Stimulated activated CD8-positive, alpha-beta memory T cell treated with anti-CD3 and anti-CD28 coated beads, Interleukin-2, amount 100 ng/mL, for 1 hour (primary cell): ENCODE results near the gene SLC25A45.
"Not testable (repeated sequence)": the region's sequence is repeated elsewhere in the genome, so short reads cannot be mapped to it uniquely, and the experiment has no call there.

ENCODE experiments used
- DNase-seq, 2 donors: peaks; one replicate each; pipeline ENCODE4 v3.0.0-alpha.2; 2020; ENCODE audit warnings: low read depth in 2 of 2

SLC25A45 gene

DNA sequence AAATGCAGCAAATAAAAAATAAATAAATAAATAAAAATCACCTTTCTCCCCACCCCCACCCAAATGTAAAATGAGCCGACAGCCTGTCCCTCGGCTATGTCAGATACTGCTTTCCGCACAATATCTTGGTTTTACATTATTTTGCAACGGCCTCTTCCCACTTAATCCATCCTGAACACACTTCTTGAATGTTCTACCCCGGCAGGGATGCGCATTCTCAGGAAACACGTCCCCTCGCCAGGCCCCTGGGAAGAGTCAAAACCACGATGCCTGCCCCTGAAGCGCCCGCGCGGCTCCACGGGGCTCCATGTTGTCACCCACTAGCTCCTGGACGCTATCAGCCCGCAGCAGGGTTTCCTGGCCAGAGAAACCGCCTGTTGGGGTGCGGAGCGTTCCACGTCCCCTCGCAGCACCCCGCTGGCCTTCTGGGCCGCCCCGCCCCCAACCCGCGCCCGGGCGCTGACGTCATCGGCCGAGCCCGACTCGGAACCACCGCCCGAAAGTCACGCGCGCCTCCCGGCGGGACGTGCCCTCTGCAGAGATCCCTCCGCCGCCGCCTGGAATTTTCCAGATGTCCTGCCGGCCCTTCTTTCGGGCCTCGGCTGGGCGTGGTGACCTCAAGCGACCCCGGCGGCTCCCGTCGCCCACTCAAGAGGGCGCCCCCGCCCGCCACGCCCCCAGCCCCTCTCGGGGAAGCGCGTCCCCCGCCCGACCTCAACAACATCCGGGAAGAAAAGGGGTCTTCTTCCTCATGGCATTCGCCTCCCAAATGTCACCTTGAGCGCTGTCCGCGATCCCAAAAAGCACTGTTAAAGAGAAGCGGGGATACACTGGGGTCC is 39.6 kb upstream of the SLC25A45 start:
- DNase-seq = peak; percentile 91 to 93

GRCh38 chr11:65420979-65421793 is 38.7 kb upstream of the SLC25A45 start:
- DNase-seq = peak; percentile 79 to 80

DNA sequence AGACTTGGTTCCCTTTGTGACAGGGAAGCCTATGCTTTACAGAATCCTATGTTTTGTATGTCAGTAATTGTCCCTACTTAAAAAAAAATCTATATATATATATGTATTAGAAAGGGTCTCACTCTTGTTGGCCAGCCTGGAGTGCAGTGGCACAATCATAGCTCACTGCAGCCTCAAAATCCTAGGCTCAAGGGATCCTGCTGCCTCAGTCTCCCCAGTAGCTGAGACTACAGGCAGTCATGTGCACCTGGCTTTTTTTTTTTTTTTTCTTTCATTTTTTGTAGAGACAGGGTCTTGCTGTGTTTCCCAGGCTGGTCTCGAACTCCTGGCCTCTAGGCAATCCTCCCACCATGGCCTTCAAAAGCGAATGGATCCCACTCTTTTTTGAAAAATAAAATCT is 38.1 kb upstream of the SLC25A45 start:
- no peak for DNase-seq

DNA sequence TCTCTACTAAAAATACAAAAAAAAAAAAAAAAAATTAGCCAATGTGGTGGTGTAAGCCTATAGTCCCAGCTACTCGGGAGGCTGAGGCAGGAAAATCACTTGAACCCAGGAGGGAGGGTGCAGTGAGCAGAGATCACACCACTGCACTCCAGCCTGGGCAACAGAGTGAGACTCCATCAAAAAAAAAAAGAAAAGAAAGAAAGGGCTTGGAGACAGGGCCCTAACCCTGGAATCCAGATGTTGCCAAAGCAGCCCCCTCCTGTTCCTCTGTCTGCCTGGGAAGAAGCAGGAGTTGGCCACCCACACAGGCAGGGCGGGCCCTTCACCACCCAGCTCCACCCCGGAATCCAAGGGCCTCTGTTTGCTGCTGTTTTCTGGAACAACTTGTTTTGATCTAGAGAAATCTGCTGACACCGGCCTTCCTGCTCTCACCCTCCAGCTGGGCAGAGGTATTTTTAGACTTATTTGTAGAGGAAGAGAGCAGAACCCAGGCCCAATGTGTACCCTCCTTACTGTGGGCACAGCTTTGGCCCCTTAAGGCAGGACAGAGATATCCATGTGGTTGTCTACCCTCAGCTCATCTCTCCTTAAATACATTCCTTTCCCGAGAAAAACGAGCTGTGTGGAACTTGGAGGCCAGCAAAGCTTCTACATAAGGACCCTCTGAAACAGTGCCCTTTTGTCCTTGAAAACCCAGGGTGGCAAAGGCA is 37.5 kb upstream of the SLC25A45 start:
- no peak for DNase-seq

DNA sequence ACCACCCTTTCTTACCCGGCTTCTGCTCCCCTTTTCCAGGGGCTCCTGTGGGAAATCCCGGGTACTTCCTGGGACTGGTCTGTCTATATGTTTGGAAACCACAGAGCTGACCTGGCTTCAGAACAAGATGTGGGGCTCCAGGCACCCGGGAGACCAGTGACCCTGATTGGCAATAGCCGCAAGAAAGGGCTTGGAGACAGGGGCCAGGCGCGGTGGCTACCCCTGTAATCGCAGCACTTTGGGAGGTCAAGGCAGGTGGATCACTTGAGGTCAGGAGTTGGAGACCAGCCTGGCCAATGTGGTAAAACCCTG is 37.0 kb upstream of the SLC25A45 start:
- no peak for DNase-seq

- DNase-seq = peak; percentile 64 to 68
Observed at GRCh38 chr11:65418681-65419459, 36.4 kb upstream of the SLC25A45 start.

GRCh38 chr11:65418431-65418680 is 35.9 kb upstream of the SLC25A45 start:
- DNase-seq = no peak

DNA sequence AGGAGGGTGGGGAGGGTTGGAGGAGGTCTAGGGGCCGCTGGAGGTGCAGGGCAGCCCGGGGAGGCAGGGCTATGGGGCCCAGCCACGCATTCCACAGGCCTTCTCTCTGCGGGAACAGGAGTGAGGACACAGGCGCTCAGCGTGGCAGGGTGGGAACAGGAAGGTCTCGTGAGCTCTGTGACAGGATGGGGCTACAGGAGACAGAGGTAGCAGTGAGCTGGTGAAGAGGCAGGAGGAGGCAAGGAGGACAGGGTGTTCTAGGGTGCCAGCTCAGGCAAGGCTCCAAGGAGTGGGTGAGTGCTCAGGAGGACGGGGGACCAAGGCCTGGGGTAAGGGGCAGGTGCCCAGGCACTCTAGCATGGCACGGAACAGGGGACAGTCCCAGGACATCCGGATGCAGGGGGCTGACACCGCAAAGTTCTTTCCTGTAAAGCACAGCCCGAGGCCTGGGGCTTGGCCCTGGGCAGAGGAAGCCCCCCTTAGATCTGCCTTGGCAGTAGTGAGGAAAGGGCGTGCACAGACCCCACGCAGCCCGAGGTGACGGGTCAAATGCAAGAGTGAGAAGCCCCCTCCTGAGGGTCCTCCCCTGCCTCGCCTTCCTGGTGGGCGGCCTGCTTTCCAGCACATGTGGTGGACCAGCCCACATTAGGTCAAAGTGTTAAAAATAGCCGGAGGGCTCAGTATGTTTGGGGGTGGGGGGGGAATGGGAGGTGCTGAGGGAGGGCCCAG is 35.4 kb upstream of the SLC25A45 start:
- DNase-seq = no peak

GRCh38 chr11:65416841-65417701 is 34.6 kb upstream of the SLC25A45 start:
- no peak for DNase-seq

GRCh38 chr11:65416341-65416824 is 33.9 kb upstream of the SLC25A45 start:
- DNase-seq = peak; percentile 86 to 88

- no peak for DNase-seq
Observed at GRCh38 chr11:65415499-65416340, 33.3 kb upstream of the SLC25A45 start.

GRCh38 chr11:65414776-65415498 is 32.5 kb upstream of the SLC25A45 start:
- no peak for DNase-seq

DNA sequence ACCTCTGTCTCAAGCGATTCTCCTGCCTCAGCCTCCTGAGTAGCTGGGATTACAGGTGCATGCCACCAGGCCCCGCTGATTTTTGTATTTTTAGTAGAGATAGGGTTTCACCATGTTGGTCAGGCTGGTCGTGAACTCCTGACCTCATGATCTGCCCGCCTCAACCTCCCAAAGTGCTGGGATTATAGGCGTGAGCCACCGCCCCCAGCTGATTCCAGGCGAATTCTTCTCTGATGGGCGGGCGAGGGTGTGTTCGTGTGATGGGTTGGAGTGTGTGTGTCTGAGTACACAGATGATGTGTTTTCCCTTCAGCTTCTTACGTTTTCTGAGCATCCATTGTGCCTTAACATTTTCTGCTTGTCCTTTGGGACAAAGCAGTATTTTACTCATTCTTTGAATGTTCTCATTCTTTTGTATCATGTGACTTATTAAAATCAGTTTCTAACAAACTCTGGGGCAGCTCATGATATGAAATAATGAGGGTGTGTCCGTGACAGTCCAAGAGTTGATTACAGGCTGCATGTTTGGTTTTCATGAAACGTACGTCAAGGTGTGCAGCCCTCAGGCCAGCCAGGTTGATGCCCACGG is 30.7 kb upstream of the SLC25A45 start:
- not testable (repeated sequence) for DNase-seq

DNA sequence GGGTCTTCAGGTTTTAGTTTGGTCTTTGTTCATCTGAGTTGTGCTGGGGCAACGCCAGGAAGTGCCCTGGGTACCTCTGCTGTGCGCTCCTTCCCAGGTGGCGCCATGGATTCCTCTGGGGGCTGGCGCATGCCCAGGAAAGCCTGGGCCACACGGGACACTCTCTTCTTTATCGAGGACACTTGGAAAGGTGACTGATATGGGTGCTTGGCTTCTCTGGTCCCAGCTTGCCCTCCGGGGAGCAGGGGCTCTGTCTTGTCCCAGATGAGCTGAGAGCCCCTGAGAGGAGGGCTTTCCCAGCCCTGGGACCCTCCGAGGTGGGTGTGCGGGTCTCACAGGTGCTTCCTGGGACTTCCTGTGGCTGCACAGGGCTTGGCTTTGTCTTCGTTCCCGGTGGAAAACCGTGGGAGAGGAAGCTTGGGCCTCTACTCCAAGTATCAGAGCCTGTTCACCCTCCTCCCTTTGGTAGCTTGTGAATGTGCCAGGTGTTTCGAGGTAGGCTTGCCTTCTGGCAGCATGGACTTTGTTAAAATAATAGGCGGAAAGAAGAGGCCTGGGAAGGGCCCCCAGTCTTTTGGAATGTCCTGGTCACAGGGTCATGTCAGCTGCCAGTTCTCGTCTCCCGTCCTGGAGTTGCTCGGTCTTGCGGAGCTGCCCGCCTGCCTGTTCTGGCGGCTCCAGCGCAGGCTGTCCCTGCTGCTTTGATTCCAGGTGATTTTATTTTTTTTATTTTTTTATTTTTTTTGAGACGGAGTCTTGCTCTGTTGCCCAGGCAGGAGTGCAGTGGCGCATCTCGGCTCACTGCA is 30.0 kb upstream of the SLC25A45 start:
- DNase-seq = no peak

DNA sequence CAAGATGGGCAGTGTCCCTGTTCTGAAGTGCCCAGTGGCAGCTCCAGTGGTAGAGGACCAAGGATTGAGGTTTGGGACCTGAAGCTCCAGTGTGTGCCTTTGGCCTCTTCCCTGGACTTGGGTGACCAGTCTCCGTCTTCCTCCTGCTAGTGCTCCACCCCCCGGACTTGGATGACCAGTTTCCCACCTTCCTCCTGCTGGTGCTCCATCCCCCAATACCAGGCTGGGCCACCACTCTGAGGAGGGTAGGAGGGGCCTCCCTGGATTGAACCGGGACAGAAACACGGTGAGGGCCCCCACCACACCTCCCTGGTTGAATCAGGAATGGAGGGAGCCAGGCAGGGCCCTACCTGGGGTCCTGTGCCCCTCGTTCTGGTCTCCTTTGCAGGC is 29.2 kb upstream of the SLC25A45 start:
- DNase-seq = no peak

DNA sequence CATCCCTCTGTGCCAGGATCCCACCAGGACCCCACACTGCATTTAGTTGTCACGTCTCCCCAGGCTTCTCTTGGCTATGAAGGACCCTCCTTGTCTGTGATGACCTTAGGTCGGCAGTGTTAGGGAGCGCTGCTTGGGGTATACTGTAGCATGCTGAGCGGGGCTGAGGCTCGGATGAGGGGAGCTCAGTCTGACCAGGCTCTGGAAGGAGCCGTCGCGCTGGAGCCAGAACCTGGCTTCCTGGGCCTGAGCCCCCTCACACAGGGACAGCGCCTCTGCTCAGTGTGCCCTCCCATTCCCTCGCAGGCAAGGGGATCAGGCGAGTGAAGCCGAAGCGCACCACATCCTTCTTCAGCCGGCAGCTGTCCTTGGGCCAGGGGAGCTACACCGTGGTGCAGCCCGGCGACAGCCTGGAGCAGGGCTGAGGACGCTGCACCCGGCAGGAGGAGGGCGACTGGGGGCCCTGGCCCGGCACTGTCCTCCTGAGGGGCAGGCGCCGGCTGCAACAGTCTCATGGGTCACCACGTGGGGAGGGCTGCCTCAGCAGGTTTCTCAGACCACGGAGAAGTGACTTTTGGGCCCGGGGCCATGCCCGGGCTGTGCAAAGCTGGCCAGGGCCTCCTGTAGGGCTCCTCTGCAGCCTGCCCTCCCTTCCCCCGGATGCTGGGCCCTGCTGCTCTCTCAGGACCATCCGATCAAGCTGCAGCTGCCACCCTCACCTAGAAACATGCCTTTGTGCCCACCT is 28.7 kb upstream of the SLC25A45 start:
- no peak for DNase-seq
